ENCODE results near the gene SEMA5A. TPM values are rescaled to one million over a fixed set of nuclear protein-coding genes. Genes with fewer than 3 reads are reported as not detected.

The SEMA5A gene, protein sequence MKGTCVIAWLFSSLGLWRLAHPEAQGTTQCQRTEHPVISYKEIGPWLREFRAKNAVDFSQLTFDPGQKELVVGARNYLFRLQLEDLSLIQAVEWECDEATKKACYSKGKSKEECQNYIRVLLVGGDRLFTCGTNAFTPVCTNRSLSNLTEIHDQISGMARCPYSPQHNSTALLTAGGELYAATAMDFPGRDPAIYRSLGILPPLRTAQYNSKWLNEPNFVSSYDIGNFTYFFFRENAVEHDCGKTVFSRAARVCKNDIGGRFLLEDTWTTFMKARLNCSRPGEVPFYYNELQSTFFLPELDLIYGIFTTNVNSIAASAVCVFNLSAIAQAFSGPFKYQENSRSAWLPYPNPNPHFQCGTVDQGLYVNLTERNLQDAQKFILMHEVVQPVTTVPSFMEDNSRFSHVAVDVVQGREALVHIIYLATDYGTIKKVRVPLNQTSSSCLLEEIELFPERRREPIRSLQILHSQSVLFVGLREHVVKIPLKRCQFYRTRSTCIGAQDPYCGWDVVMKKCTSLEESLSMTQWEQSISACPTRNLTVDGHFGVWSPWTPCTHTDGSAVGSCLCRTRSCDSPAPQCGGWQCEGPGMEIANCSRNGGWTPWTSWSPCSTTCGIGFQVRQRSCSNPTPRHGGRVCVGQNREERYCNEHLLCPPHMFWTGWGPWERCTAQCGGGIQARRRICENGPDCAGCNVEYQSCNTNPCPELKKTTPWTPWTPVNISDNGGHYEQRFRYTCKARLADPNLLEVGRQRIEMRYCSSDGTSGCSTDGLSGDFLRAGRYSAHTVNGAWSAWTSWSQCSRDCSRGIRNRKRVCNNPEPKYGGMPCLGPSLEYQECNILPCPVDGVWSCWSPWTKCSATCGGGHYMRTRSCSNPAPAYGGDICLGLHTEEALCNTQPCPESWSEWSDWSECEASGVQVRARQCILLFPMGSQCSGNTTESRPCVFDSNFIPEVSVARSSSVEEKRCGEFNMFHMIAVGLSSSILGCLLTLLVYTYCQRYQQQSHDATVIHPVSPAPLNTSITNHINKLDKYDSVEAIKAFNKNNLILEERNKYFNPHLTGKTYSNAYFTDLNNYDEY
- 0.05 TPM for polyA plus RNA-seq (2012; ENCODE audit: insufficient read depth, insufficient read length, low read depth)

DNA sequence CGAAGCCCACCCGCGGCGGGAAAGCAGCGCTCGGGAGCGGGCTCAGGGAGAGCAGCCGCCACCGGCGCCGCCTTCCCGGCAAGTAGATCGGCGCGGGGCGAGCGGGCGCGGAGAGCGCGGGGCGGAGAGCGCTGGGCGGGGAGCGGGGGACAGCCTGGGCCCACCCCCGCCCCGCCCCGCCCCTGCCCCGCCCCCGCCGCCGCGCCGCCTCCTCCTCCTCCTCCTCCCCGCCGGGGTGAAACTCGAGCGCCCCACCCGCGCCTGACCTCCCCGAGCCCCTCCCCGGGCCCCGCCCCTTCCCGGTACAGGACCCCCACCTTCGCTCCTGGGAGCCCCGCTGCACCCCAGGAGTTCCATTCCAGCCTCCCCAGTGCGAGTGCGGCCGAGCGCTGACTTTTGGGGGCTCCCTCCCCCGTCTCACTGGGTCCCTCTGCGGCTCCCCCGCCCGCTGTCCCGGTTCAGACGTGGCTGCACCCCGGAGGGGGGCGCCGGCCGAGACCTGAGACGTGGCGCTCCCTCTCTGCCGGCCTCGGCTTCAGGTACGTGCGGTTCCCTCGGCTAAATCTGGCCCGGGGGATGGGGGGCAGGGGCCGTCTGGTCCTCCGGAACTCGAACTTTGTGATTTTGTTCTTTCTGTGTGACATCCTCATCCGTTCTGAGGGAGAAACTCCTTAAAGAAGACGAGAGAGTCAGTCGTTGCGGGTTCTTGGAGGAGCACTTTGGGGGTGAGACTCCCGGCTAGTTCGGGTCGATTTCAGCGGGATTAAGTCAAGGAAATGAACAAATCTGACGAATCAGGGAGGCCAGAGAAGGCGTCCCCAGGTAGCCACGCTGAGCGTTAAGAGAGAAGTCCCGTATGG, at the start of gene SEMA5A:
SEMA5A (minus strand) TSS at position 84 of the 860 bp plus-strand sequence. CDS start 166,129 bp downstream, outside the sequence.
- TF ChIP-seq, protein P1, sequence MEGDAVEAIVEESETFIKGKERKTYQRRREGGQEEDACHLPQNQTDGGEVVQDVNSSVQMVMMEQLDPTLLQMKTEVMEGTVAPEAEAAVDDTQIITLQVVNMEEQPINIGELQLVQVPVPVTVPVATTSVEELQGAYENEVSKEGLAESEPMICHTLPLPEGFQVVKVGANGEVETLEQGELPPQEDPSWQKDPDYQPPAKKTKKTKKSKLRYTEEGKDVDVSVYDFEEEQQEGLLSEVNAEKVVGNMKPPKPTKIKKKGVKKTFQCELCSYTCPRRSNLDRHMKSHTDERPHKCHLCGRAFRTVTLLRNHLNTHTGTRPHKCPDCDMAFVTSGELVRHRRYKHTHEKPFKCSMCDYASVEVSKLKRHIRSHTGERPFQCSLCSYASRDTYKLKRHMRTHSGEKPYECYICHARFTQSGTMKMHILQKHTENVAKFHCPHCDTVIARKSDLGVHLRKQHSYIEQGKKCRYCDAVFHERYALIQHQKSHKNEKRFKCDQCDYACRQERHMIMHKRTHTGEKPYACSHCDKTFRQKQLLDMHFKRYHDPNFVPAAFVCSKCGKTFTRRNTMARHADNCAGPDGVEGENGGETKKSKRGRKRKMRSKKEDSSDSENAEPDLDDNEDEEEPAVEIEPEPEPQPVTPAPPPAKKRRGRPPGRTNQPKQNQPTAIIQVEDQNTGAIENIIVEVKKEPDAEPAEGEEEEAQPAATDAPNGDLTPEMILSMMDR (IDR thresholded peaks at IDR 0.05; ENCODE audit: low read depth, low read length), result no peak
- Histone ChIP-seq H3K4me1 (no peaks in the 10 kb centered on the region), H3K4me3 (ENCODE audit: low read depth, low read length) (peak within 1 kb of the TSS; percentile 44), H3K36me3 (no peaks in the 10 kb centered on the region), H3K27me3 (peaks cover 14% of the 10 kb centered on the region), H3K9me3 (no peaks in the 10 kb centered on the region)
- DNase-seq, result peak; percentile 30

DNA sequence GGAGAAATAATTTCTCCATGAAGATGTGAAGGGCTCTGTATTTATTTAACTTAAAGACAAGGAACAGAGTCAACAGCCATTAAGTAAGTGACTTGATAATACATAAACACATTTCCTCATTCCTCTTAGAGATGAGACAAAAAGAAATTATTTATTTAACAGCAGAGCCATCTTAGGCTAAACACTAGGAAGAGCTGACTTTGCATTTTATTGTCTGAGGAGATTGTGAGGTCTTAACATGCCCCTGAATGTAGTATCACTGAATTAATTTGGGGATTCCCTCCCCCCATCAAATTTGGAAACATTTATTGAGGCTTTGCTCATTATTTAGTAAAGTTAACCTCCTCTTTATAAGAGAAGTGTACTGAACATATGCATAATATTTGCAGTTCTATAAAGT, 49.0 kb upstream of the SEMA5A start:
- Histone ChIP-seq H3K4me1 (no peaks in the 10 kb centered on the region), H3K27me3 (peaks cover 8% of the 10 kb centered on the region; the same call in 1 of the 2 replicates), H3K4me3 (ENCODE audit: low read depth, low read length) (no peak overlapping the region), H3K9me3 (no peaks in the 10 kb centered on the region), H3K36me3 (no peaks in the 10 kb centered on the region)
- DNase-seq, result no peak
- TF ChIP-seq, protein P1 (IDR thresholded peaks at IDR 0.05; ENCODE audit: low read depth, low read length), result no peak

DNA sequence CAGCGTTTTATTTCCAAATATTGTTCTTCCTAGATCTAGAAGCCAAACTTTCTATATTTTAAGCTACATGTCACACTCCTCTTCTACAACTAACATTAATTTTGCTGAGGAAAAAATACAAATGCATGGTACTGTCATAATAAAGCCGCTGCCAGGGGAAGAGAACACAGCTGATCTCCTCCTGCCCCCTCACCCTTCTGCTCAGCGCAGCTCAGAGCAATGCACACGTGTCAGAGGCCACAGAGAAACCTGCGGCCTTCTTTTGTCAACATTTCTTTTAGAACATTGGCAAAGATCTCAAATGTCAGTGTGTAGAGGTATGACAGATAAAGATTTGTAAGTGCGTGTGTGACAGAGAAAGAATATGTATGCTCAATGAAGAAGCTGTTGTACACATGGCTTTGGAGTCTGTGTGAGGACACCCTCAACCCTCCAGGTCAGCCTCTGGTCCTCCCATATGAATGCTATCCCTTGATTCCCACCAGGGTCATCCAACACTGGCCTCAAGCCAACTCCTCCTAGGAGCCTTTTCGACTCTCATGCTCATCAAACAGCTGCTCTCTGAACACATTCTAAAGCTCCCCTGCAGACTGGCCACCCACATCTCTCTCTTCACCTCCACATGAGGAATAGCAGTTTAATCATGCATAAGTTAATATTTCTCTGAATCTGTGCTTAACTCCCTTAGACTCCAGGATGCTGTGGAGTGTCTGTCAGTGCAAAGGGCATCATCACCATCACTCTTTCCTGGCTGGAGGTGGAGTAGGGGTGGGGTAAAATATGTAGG, 43.4 kb upstream of the SEMA5A start:
- H3K4me3 ChIP-seq (ENCODE audit: low read depth, low read length), result no peak overlapping the region
- no peaks in the 10 kb centered on the region for H3K4me1 ChIP-seq
- H3K36me3 ChIP-seq, result no peaks in the 10 kb centered on the region
- no peaks in the 10 kb centered on the region for H3K9me3 ChIP-seq
- no peaks in the 10 kb centered on the region for H3K27me3 ChIP-seq
- TF ChIP-seq, protein P1 (IDR thresholded peaks at IDR 0.05; ENCODE audit: low read depth, low read length), result no peak
- no peak for DNase-seq

DNA sequence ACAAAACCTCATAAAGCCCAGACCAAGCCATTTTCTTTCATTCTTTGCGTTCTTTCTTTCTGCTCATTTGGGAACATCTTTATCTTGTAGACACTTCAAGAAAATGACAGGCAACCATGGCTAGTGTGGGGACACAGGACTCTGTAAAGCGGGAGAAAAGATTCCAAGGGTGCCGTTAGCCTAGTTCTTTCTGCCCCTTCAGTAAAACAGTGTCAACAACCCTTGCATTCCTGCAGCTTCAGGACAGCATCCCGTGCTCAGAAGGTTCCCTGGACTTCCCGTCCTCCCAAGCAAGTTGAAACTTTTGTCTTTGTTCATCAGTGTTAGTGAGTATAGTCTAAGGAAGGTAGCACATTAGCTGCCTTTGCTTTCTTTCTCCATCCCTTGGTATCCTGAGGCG, 42.4 kb upstream of the SEMA5A start:
- Histone ChIP-seq H3K36me3 (no peaks in the 10 kb centered on the region), H3K4me1 (no peaks in the 10 kb centered on the region), H3K4me3 (ENCODE audit: low read depth, low read length) (no peak overlapping the region), H3K27me3 (no peaks in the 10 kb centered on the region), H3K9me3 (no peaks in the 10 kb centered on the region)
- no peak for DNase-seq
- TF ChIP-seq, protein P1 (IDR thresholded peaks at IDR 0.05; ENCODE audit: low read depth, low read length), result no peak

DNA sequence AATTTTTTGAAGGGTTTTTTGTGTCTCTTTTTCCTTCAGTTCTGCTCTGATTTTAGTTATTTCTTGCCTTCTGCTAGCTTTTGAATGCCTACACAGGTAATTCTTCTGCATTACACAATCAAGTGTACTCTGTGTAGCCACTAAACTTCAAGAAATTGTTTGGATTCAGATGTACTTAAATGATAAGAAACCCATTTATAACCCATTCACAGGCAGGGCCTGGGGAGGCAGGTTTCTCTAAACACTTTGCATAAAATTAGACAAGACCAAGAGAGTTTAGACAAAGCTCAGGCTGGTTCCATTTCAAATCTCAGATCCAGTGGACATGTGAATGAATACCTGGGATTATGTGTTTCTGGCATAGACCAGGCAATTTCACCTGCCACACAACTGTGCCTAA, 41.3 kb upstream of the SEMA5A start:
- H3K36me3 ChIP-seq, result no peaks in the 10 kb centered on the region
- no peak overlapping the region for H3K4me3 ChIP-seq (ENCODE audit: low read depth, low read length)
- no peaks in the 10 kb centered on the region for H3K27me3 ChIP-seq
- DNase-seq, result no peak
- H3K4me1 ChIP-seq, result no peaks in the 10 kb centered on the region
- no peaks in the 10 kb centered on the region for H3K9me3 ChIP-seq
- TF ChIP-seq, protein P1 (IDR thresholded peaks at IDR 0.05; ENCODE audit: low read depth, low read length), result no peak
